Activated naive CD8-positive, alpha-beta T cell (primary cell): Measurements from ENCODE around the gene DECR2.
A peak's percentile ranks its signal among the peaks of the same experiment; 100 is the strongest.
"Not testable (repeated sequence)": the region's sequence is repeated elsewhere in the genome, so short reads cannot be mapped to it uniquely, and the experiment has no call there.

Experiments used
- H3K27ac Mint-ChIP-seq: one replicate; pipeline ENCODE4 v1.8.0; 2021; ENCODE audit warnings: mixed read lengths
- H3K27me3 Mint-ChIP-seq: one replicate; pipeline ENCODE4 v1.8.0; 2021; ENCODE audit warnings: mixed read lengths
- H3K36me3 Mint-ChIP-seq: one replicate; pipeline ENCODE4 v1.8.0; 2021; ENCODE audit warnings: mixed read lengths
- H3K4me1 Mint-ChIP-seq: one replicate; pipeline ENCODE4 v1.8.0; 2021; ENCODE audit warnings: low read depth, mixed read lengths
- H3K4me3 Mint-ChIP-seq: one replicate; pipeline ENCODE4 v1.8.0; 2021; ENCODE audit warnings: mild to moderate bottlenecking, mixed read lengths
- H3K9me3 Mint-ChIP-seq: one replicate; pipeline ENCODE4 v1.8.0; 2021; ENCODE audit warnings: low read depth, mixed read lengths

The DECR2 gene

DNA sequence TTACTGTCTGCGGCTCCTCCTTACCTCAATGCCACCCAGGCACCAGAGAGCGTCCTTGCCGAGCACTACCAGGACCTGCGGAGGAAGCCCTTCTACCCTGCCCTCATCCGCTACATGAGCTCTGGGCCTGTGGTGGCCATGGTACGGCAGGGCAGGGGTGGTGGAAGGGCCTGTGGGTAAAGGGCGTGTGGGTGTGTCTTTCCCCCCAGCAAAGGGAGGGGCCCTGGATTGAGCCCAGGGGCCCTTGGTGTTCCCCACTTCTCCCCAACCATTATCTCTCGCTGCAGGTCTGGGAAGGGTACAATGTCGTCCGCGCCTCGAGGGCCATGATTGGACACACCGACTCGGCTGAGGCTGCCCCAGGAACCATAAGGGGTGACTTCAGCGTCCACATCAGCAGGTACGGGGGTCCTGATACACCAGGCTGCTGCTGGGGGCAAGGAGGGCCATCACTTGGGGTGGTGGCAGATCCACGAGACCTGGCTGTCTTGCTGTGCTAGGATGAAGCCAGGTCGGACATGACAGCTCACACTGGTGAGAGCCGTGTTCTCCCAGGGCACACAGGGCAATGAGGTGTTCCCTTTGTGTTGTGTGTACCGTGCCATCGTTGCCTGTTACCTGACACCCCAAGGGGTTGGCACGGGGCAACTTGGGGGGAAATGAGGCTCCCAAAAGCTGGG, 2.2 kb upstream of the DECR2 start:
- H3K4me1 Mint-ChIP-seq = peaks cover 20% of the 10 kb centered on the region
- no peak overlapping the region for H3K27ac Mint-ChIP-seq
- peak overlapping the region; percentile 17 for H3K4me3 Mint-ChIP-seq

DNA sequence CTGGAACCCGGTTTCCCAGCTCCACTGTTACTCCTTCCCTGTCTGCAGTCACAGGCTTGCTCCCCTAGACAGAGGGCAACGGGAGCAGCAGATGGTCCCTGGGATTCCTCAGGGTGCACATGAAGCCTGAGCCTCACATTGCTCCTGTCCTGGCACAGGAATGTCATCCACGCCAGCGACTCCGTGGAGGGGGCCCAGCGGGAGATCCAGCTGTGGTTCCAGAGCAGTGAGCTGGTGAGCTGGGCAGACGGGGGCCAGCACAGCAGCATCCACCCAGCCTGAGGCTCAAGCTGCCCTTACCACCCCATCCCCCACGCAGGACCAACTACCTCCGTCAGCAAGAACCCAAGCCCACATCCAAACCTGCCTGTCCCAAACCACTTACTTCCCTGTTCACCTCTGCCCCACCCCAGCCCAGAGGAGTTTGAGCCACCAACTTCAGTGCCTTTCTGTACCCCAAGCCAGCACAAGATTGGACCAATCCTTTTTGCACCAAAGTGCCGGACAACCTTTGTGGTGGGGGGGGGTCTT, 1.6 kb upstream of the DECR2 start:
- no peaks in the 10 kb centered on the region for H3K9me3 Mint-ChIP-seq
- H3K36me3 Mint-ChIP-seq = no peaks in the 10 kb centered on the region
- peak overlapping the region; percentile 87 for H3K4me3 Mint-ChIP-seq
- no peaks in the 10 kb centered on the region for H3K27me3 Mint-ChIP-seq
- peaks cover 20% of the 10 kb centered on the region for H3K4me1 Mint-ChIP-seq
- H3K27ac Mint-ChIP-seq = peak overlapping the region; percentile 80

More for the DNA sequence above, 2.2 kb upstream of the DECR2 start:
- no peaks in the 10 kb centered on the region for H3K27me3 Mint-ChIP-seq
- no peaks in the 10 kb centered on the region for H3K36me3 Mint-ChIP-seq
- H3K9me3 Mint-ChIP-seq = no peaks in the 10 kb centered on the region

- Mint-ChIP-seq H3K27me3 (no peaks in the 10 kb centered on the region), H3K27ac (no peak overlapping the region), H3K4me3 (no peak overlapping the region), H3K36me3 (no peaks in the 10 kb centered on the region), H3K9me3 (no peaks in the 10 kb centered on the region), H3K4me1 (peaks cover 7% of the 10 kb centered on the region)
Observed at GRCh38 chr16:404971-405486, 3.3 kb downstream of the DECR2 start.

DNA sequence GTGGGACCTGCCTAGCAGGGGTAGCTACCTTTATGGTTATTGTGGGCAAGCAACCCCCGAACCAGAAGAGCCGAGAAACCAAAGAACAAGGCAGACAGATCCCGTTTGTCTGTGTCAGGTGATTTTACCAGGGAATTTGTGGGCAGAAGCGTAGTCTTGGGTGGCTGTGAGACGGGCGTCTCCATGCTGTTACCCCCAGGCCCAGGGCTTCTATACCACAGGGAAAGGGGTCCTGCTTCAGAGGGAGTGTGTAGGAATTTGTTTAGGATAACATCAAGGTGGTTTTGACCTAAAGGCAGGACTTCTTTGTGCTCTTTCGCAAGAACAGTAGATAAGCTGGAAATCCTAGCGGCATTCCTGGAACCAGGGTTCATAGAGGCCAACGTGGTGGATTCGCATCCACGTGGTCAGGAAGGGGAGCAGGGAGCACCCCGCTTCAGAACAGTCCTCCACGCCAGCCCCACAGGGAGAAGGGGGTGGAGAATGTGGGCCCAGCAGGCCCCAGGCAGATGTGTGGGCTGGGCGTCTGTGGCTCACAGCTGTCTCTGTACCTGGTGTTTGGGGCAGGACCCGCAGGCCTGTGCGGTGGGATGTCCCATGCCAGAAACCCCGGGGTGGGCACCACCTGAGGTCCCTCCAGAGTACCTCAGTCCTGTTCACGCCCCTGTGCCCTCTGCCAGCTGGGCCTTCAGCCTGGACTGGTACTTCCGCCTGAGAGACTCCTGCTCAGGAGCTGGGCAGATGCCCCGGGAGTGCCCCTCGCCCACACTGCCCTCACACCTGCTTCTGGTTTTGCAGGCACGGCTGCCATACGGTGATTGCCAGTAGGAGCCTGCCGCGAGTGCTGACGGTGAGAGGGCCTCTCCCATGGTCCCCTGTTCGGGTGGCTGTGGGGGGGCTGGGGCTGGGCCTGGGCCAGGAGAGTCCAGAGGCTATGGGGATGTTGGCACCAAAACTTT, 4.1 kb downstream of the DECR2 start:
- no peak overlapping the region for H3K27ac Mint-ChIP-seq

GRCh38 chr16:407253-407652, 5.6 kb downstream of the DECR2 start:
- Mint-ChIP-seq H3K4me3 (no peak overlapping the region), H3K9me3 (no peaks in the 10 kb centered on the region), H3K4me1 (no peaks in the 10 kb centered on the region), H3K27me3 (no peaks in the 10 kb centered on the region), H3K36me3 (no peaks in the 10 kb centered on the region), H3K27ac (no peak overlapping the region)

More for the DNA sequence above, 4.1 kb downstream of the DECR2 start:
- Mint-ChIP-seq H3K4me3 (no peak overlapping the region), H3K4me1 (no peaks in the 10 kb centered on the region), H3K36me3 (no peaks in the 10 kb centered on the region), H3K27me3 (no peaks in the 10 kb centered on the region), H3K9me3 (no peaks in the 10 kb centered on the region)

DNA sequence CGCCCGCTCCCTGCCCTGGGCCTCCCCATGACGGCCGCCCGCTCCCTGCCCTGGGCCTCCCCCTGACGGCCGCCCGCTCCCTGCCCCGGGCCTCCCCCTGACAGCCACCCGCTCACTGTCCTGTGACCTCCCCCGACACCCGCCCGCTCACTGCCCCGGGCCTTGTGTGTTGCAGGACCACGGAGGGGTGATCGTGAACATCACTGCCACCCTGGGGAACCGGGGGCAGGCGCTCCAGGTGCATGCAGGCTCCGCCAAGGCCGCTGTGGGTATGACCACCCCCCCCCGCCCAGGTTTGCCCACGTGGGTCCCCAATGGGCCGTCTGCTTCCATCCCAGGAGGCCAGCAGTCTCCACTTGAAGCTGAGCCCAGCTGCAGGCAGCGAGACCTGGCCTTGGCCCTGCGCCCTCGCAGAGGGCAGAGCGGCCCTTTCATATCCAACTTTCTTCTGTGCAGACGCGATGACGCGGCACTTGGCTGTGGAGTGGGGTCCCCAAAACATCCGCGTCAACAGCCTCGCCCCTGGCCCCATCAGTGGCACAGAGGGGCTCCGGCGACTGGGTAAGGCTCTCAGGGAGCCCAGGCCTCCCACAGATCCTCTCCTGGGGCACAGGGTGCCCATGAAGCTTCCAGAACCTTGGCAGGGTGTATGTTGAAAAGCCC, 9.0 kb downstream of the DECR2 start:
- Mint-ChIP-seq H3K9me3 (no peaks in the 10 kb centered on the region), H3K27me3 (no peaks in the 10 kb centered on the region), H3K4me1 (no peaks in the 10 kb centered on the region), H3K4me3 (no peak overlapping the region), H3K36me3 (no peaks in the 10 kb centered on the region), H3K27ac (no peak overlapping the region)

- no peaks in the 10 kb centered on the region for H3K27me3 Mint-ChIP-seq
- H3K27ac Mint-ChIP-seq = no peak overlapping the region
- H3K36me3 Mint-ChIP-seq = no peaks in the 10 kb centered on the region
- H3K9me3 Mint-ChIP-seq = no peaks in the 10 kb centered on the region
- H3K4me1 Mint-ChIP-seq = no peaks in the 10 kb centered on the region
- no peak overlapping the region for H3K4me3 Mint-ChIP-seq
Observed at GRCh38 chr16:411576-412265, 10.0 kb downstream of the DECR2 start.

GRCh38 chr16:414395-415169, 12.9 kb downstream of the DECR2 start:
- H3K27ac Mint-ChIP-seq = no peak overlapping the region
- H3K4me3 Mint-ChIP-seq = no peak overlapping the region
- no peaks in the 10 kb centered on the region for H3K4me1 Mint-ChIP-seq
- no peaks in the 10 kb centered on the region for H3K36me3 Mint-ChIP-seq
- H3K27me3 Mint-ChIP-seq = no peaks in the 10 kb centered on the region
- no peaks in the 10 kb centered on the region for H3K9me3 Mint-ChIP-seq

- not testable (repeated sequence) for H3K27ac Mint-ChIP-seq, H3K9me3 Mint-ChIP-seq, H3K4me1 Mint-ChIP-seq, H3K4me3 Mint-ChIP-seq, H3K27me3 Mint-ChIP-seq, H3K36me3 Mint-ChIP-seq
Observed at GRCh38 chr16:415170-415498, 13.4 kb downstream of the DECR2 start.

GRCh38 chr16:422179-422578, 20.5 kb downstream of the DECR2 start:
- H3K9me3 Mint-ChIP-seq, H3K27ac Mint-ChIP-seq, H3K36me3 Mint-ChIP-seq, H3K4me3 Mint-ChIP-seq, H3K27me3 Mint-ChIP-seq: not testable (repeated sequence)
- H3K4me1 Mint-ChIP-seq = peaks cover 13% of the 10 kb centered on the region

DNA sequence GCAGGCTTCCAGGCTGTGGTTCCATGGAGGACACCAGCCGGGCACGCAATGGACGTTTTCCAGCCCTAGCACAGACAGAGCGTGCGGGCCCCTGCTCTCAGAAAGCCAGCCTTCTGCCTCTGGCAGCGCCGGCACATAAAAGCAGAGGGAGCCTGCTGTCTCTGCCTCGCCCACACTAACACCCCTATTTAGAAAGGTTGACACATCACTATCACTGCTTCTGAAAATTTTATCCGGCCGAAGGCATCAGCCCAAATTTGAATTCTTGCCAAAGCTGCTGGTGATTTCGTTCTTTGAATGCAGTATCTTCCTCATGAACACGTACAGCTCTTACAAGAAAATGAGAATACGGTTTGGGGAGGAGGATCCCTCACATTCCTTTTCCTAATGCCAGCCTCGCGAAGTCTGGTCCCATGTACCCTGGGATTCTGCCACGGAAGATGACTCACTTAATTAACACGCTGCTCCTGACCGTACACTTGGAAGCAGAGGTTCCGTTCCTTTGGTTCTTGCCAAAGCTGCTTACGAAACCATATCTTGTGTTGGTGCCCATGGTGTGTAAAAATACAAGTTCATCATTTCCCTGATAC, 22.4 kb downstream of the DECR2 start:
- H3K27me3 Mint-ChIP-seq = no peaks in the 10 kb centered on the region
- H3K36me3 Mint-ChIP-seq = no peaks in the 10 kb centered on the region
- peak overlapping the region; percentile 84 for H3K4me3 Mint-ChIP-seq
- no peaks in the 10 kb centered on the region for H3K9me3 Mint-ChIP-seq
- H3K27ac Mint-ChIP-seq = peak overlapping the region; percentile 50
- peaks cover 30% of the 10 kb centered on the region for H3K4me1 Mint-ChIP-seq

- no peaks in the 10 kb centered on the region for H3K36me3 Mint-ChIP-seq
- H3K27me3 Mint-ChIP-seq = no peaks in the 10 kb centered on the region
- no peaks in the 10 kb centered on the region for H3K9me3 Mint-ChIP-seq
- H3K27ac Mint-ChIP-seq = peak overlapping the region; percentile 50
- peak overlapping the region; percentile 84 for H3K4me3 Mint-ChIP-seq
- peaks cover 30% of the 10 kb centered on the region for H3K4me1 Mint-ChIP-seq
Observed at GRCh38 chr16:424623-425081, 23.0 kb downstream of the DECR2 start.

DNA sequence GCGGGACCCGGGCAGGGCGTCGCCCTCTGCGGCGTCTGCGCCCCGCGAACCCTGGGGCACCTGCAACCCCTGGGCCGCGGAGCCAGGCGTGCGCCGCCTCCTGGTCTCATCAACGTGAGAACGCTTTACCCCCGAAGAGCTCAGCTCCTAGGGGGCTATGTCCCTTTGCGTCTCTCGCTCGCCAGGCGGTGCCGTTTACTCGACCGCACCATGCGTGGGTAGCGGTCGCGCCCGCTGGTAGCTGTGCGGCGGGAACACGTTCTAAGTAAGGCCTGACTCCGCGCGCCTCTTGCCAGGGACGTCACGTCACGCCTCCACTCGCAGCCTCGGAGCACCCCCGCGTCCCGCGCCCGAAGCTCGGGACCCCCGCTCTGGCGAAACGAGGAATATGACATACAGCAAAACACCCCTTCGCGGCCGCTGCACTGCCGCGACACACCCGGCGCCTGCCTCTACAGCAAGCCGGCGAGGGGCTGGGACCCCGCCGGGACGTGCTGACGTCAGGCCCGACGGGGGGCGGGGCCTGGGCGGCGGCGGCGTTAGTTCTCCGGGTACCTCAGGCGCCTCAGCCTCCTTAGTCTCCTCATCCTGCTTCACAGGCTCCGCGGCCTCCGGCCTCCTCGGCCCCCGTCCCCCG, 23.5 kb downstream of the DECR2 start, which contains the start of gene RAB11FIP3:
Gene RAB11FIP3, plus strand, starts transcription at position 568 of the 637 bp plus-strand sequence. CDS start 358 bp downstream, outside the sequence.
- no peaks in the 10 kb centered on the region for H3K36me3 Mint-ChIP-seq
- peaks cover 33% of the 10 kb centered on the region for H3K4me1 Mint-ChIP-seq
- peak within 1 kb of the TSS; percentile 91 for H3K4me3 Mint-ChIP-seq
- H3K9me3 Mint-ChIP-seq = no peaks in the 10 kb centered on the region
- peak within 1 kb of the TSS; percentile 87 for H3K27ac Mint-ChIP-seq
- no peaks in the 10 kb centered on the region for H3K27me3 Mint-ChIP-seq
